A549 (cell line): ENCODE results near the gene NOS1AP.

Experiments used
- BCL3 ChIP-seq: fragments of >200 bp; sonication (Bioruptor Twin); formaldehyde crosslinking; IDR thresholded peaks from 3 replicates; pipeline ENCODE4 v1.6.1; 2016
- CTCF ChIP-seq: fragments of >200 bp; sonication (Bioruptor Twin); formaldehyde crosslinking; IDR thresholded peaks from 3 replicates; pipeline ENCODE4 v1.5.1; 2016
- FOSL2 ChIP-seq, 2 experiments: fragments of 450-650 bp in 1 of 2; fragments of >200 bp in 1 of 2; sonication (Bioruptor Twin) in 1 of 2; formaldehyde crosslinking; IDR thresholded peaks; 2 replicates each; pipeline versions ENCODE4 v1.5.0 to v1.6.1; 2016 to 2020; ENCODE audit warnings: mild to moderate bottlenecking in 1 of 2, moderate library complexity in 1 of 2
- HDAC2 ChIP-seq: fragments of 200-600 bp; sonication (generic); IDR thresholded peaks from 2 replicates; pipeline ENCODE4 v1.6.1; 2016
- JUNB ChIP-seq: fragments of >200 bp; sonication (Bioruptor Twin); formaldehyde crosslinking; IDR thresholded peaks from 2 replicates; pipeline ENCODE4 v1.6.1; 2016
- MAX ChIP-seq: IDR thresholded peaks from 2 replicates; pipeline ENCODE4 v1.6.1; 2012
- RFX5 ChIP-seq: fragments of 450-650 bp; IDR thresholded peaks from 2 replicates; pipeline ENCODE4 v1.7.1; 2014; ENCODE audit warnings: antibody characterized with exemption, mild to moderate bottlenecking, moderate library complexity
- SMC3 ChIP-seq: fragments of >200 bp; sonication (Bioruptor Twin); formaldehyde crosslinking; IDR thresholded peaks from 3 replicates; pipeline ENCODE4 v1.6.1; 2018; ENCODE audit warnings: inconsistent platforms
- TP53 ChIP-seq: fragments of 250-450 bp; sonication (Bioruptor Pico); IDR thresholded peaks from 2 replicates; pipeline ENCODE4 v1.5.0; 2021; ENCODE audit warnings: mild to moderate bottlenecking, moderate library complexity

- TF ChIP-seq FOSL2 (IDR thresholded peaks at IDR 0.05) (no peak), FOSL2 (CRISPR knock-in tag; IDR thresholded peaks at IDR 0.05) (no peak), SMC3 (no peak), HDAC2 (no peak), RFX5 (no peak), CTCF (no peak), MAX (no peak), JUNB (no peak), TP53 (no peak), BCL3 (no peak)
Observed at GRCh38 chr1:162360874-162361260, 291.4 kb downstream of the NOS1AP start.
